Brain pericyte (primary cell): ENCODE results near the gene MTG2.

Experiments used
- DNase-seq: peaks from one replicate; pipeline ENCODE4 v3.0.0-alpha.2; 2012; ENCODE audit warnings: low read depth, low spot score

The MTG2 gene

GRCh38 chr20:62219992-62220665 lies 37.3 kb downstream of the MTG2 start, which contains the start of gene HRH3:
Gene HRH3, minus strand, starts transcription at chr20:62220278. Its CDS starts 308 bp downstream, at chr20:62219970.
- no peak for DNase-seq

GRCh38 chr20:62220666-62221568 lies 38.1 kb downstream of the MTG2 start:
- DNase-seq = no peak

GRCh38 chr20:62222266-62222850 lies 39.5 kb downstream of the MTG2 start:
- DNase-seq = no peak

- DNase-seq = no peak
Observed at GRCh38 chr20:62222972-62223371, 40.1 kb downstream of the MTG2 start.

GRCh38 chr20:62223571-62223970 lies 40.7 kb downstream of the MTG2 start:
- DNase-seq = no peak

GRCh38 chr20:62224113-62224855 lies 41.5 kb downstream of the MTG2 start:
- no peak for DNase-seq

- DNase-seq = no peak
Observed at GRCh38 chr20:62225026-62225425, 42.2 kb downstream of the MTG2 start.

- DNase-seq = no peak
Observed at GRCh38 chr20:62225820-62226635, 43.2 kb downstream of the MTG2 start.

- no peak for DNase-seq
Observed at GRCh38 chr20:62226707-62227590, 44.1 kb downstream of the MTG2 start.

- no peak for DNase-seq
Observed at GRCh38 chr20:62227591-62227976, 44.8 kb downstream of the MTG2 start.

GRCh38 chr20:62227977-62228958 lies 45.4 kb downstream of the MTG2 start:
- no peak for DNase-seq

GRCh38 chr20:62228982-62229545 lies 46.2 kb downstream of the MTG2 start:
- DNase-seq = no peak

- no peak for DNase-seq
Observed at GRCh38 chr20:62229667-62230066, 46.8 kb downstream of the MTG2 start.

- DNase-seq = no peak
Observed at GRCh38 chr20:62230276-62230675, 47.4 kb downstream of the MTG2 start.

- DNase-seq = no peak
Observed at GRCh38 chr20:62230696-62231095, 47.9 kb downstream of the MTG2 start.

- no peak for DNase-seq
Observed at GRCh38 chr20:62231292-62231691, 48.5 kb downstream of the MTG2 start.

- DNase-seq = no peak
Observed at GRCh38 chr20:62232194-62232593, 49.4 kb downstream of the MTG2 start.
